Peyer's patch (tissue), 4 donors: Measurements from ENCODE around the gene NOS3.

Experiments used
- CTCF ChIP-seq, 6 experiments: fragments of 450-650 bp in 4 of 6; fragments of 200-600 bp in 2 of 6; sonication (generic) in 1 of 6; IDR thresholded peaks; one replicate each; pipeline ENCODE4 v1.5.1; 2017 to 2019; ENCODE audit warnings: antibody characterized with exemption in 6 of 6, mild to moderate bottlenecking in 3 of 6, moderate library complexity in 1 of 6
- POLR2A ChIP-seq, 2 donors: fragments of 450-650 bp; IDR thresholded peaks; one replicate each; pipeline ENCODE4 v1.5.1; 2017; ENCODE audit warnings: antibody characterized with exemption in 2 of 2, mild to moderate bottlenecking in 2 of 2, moderate library complexity in 2 of 2

DNA sequence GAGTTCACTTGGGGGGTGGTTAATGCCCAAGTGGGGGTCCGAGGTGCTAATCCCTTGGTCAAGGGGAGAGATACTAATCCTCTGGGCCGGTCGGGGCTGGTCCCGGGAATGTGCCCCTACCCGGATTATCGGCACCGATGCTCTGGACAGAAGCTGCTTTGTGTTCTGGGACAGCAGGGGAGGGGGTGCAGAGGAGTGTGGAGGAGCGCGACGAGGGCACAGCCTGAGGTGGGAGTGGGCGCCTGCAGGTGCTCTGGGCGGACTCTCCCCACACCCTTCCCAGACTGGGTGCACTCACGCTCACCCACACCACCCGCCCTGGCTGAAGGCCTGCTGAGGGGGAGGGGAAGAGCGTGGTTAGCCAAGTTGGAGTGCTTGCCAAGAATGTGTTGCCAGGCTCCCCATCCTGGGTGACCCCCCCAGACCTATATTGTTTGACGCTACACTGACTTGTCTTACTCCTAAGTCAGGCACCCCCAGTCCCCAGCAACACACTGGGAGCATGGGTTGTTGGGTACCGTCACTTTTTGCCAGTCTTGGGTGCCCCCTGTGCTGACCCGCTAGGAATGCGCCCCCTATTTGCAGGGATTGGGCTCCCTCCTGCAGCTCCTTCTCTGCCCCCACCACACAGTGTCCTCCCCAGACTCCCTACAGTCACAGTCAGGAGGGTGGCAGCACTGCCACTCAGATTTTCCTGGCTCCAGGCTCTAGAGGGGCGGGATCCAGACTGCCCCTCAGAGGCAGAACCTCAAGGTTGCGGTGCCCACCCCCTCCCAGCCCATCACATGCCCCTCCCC lies 69.8 kb downstream of the NOS3 start:
- no peak for TF ChIP-seq CTCF (IDR thresholded peaks at IDR 0.05)
- no peak for TF ChIP-seq POLR2A (IDR thresholded peaks at IDR 0.05)
